Measurements from ENCODE around the gene ITGA8. TPM values are rescaled to one million over a fixed set of nuclear protein-coding genes. Genes with fewer than 3 reads are reported as not detected.

Gene ITGA8
- total RNA-seq, 1 donor: not detected

DNA sequence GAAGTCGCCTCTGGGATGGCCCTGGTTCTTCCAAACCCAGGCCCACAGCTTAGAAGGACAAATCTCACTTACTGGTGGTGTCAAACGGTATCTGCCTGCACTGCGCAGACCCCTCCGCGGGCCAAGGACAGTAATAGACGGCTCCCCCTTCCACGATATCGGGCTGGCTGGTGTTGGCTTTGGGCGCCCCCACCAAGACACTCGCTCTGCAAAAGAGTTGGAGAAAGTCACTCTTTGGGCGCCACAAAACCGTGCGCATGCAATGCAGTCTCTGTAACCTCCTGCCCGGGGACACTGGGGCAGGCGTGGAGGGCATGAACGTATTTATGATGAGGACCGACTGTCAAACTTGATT is 1.1 kb downstream of the ITGA8 start:
- no peak overlapping the region for H3K4me3 ChIP-seq (ENCODE audit: low read length)
- H3K27me3 ChIP-seq (ENCODE audit: insufficient read depth, low read length): peaks cover 50% of the 10 kb centered on the region
- no peaks in the 10 kb centered on the region for H3K4me1 ChIP-seq (ENCODE audit: insufficient read depth, low read length)
- no peaks in the 10 kb centered on the region for H3K9me3 ChIP-seq (ENCODE audit: low read depth, low read length)

DNA sequence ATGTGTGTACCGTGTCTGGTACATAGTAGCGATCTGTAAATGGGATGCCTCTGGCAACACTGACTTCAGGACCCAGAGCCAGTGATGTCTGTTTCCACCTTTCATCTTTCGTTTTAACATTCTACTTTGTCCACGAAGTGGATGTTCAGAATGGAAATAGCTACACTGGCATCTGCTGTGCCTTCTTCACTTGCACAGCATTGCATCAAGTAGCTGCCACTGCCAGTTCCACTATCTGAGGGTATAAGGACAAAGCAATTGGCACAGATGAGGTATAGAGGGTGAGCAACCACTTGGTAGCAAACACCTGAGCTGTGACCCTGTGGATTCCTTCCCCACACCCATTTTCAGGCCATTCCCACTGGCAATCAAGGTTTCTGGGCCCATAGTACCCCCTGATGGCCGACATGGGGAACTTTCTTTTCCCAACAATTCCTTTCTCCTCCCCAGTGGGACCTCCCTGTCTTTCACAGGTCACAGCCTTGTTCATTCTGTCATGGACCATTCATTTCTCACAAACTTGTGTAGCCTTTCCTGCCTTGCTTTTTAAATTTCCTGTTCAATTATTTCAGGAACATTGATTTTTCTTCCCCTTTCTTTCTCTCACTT is 4.0 kb downstream of the ITGA8 start:
- Histone ChIP-seq H3K4me3 (ENCODE audit: low read length) (no peak overlapping the region), H3K27me3 (ENCODE audit: insufficient read depth, low read length) (peaks cover 37% of the 10 kb centered on the region), H3K4me1 (ENCODE audit: insufficient read depth, low read length) (no peaks in the 10 kb centered on the region)

DNA sequence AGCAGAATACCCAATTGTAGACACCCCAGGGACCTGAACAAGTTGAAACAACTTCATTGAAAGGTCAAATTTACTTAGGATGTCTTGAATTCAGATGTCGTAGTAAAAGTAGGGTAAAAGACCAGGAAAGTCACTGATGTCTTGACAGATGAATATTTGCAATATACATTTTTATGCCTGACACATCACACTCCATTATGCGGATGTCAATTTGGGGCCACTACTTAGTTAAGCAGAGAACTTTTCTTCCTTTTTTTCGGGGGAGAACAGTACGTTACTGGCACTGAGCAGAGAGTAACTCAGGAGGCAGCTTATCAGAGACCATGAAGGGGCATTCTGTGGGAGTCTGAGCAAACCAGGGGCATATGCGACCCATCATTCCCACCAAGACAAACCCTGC is 4.9 kb downstream of the ITGA8 start:
- no peaks in the 10 kb centered on the region for H3K9me3 ChIP-seq (ENCODE audit: low read depth, low read length)
- H3K4me1 ChIP-seq (ENCODE audit: insufficient read depth, low read length): no peaks in the 10 kb centered on the region
- H3K4me3 ChIP-seq (ENCODE audit: low read length): no peak overlapping the region
- H3K27me3 ChIP-seq (ENCODE audit: insufficient read depth, low read length): peaks cover 28% of the 10 kb centered on the region

More for the DNA sequence above, 4.0 kb downstream of the ITGA8 start:
- H3K9me3 ChIP-seq (ENCODE audit: low read depth, low read length): no peaks in the 10 kb centered on the region

DNA sequence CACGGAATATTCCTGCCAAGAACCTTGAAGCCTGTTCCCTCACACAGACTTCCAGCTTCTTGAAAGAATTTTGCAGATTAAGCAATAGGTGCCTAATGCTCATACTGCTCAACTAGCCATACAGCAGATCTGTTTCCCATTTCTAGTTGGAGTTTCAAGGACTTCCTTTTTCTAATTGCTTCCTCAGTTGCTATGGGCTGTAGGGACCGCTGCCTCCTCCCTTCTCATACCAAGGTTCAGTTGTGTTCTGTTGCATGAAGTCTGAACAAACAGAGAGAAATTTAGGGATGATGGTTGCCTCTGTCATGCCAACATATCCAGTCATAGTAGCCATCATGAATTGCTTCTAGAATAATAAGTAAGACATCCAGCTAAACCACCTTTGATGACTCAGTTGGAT is 6.8 kb downstream of the ITGA8 start:
- peaks cover 11% of the 10 kb centered on the region for H3K27me3 ChIP-seq (ENCODE audit: insufficient read depth, low read length)
- H3K4me3 ChIP-seq (ENCODE audit: low read length): no peak overlapping the region
- H3K9me3 ChIP-seq (ENCODE audit: low read depth, low read length): no peaks in the 10 kb centered on the region
- H3K4me1 ChIP-seq (ENCODE audit: insufficient read depth, low read length): no peaks in the 10 kb centered on the region

DNA sequence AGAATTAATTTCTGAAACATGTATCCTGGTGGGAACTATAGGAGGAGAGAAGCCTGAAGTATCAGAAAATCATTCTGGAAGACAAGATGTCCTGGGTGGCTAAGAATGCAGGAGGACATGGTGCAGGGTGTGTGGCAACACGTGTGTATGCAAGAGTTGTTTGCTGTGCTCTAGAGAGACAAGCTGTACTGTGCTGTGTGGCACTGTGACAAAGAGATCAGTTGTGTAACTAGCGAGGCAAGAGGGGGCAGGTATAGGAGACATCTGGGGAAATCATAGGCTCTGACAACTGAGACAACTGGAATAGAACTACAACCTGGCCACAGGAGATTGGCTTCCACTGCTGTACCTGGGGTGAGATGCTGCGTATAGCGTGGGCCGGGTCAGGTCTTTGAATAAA is 9.3 kb downstream of the ITGA8 start:
- no peak overlapping the region for H3K4me3 ChIP-seq (ENCODE audit: low read length)
- H3K27me3 ChIP-seq (ENCODE audit: insufficient read depth, low read length): peaks cover under 1% of the 10 kb centered on the region
- H3K4me1 ChIP-seq (ENCODE audit: insufficient read depth, low read length): no peaks in the 10 kb centered on the region
- no peaks in the 10 kb centered on the region for H3K9me3 ChIP-seq (ENCODE audit: low read depth, low read length)

DNA sequence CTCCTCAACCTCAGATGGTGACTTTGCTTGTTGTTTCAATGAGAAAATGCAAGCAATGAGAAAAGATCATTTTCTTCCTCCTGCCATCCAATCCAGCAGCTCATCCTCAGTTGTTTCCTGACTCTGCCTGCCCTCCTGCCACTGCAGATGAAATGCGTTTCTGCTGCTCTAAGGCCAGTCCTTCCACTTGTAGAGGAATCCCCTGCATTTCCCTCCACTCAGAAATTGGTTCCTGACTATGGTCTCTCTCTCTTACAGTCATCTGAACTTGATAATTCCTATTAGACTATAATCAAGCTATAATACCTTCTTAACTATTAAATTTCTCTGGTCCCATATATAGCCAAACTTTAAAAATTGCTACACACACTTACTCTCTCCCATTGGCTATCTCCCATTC is 14.4 kb downstream of the ITGA8 start:
- Histone ChIP-seq H3K4me3 (ENCODE audit: low read length) (no peak overlapping the region), H3K9me3 (ENCODE audit: low read depth, low read length) (no peaks in the 10 kb centered on the region)

DNA sequence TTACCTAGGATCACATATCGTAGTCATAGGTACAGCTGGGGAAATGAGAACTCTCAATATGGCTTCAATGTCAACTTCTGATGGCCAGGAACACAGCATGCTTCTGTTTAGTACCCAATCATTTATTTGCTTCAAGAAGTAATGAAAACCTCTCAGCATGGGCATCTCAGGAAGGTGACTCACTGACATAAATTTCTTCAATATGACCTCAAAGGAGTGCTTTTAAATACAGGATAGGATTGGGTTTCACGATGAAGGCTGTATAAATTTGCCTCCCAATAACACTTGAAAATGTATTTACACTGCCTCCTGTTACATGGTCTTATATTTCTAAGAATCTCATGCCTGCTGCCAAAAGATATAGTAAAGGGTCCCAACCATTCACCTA is 15.1 kb downstream of the ITGA8 start:
- H3K27me3 ChIP-seq (ENCODE audit: insufficient read depth, low read length): no peaks in the 10 kb centered on the region
- H3K9me3 ChIP-seq (ENCODE audit: low read depth, low read length): no peaks in the 10 kb centered on the region
- H3K4me1 ChIP-seq (ENCODE audit: insufficient read depth, low read length): no peaks in the 10 kb centered on the region
- H3K4me3 ChIP-seq (ENCODE audit: low read length): no peak overlapping the region

More for the DNA sequence above, 14.4 kb downstream of the ITGA8 start:
- H3K27me3 ChIP-seq (ENCODE audit: insufficient read depth, low read length): no peaks in the 10 kb centered on the region
- H3K4me1 ChIP-seq (ENCODE audit: insufficient read depth, low read length): no peaks in the 10 kb centered on the region

DNA sequence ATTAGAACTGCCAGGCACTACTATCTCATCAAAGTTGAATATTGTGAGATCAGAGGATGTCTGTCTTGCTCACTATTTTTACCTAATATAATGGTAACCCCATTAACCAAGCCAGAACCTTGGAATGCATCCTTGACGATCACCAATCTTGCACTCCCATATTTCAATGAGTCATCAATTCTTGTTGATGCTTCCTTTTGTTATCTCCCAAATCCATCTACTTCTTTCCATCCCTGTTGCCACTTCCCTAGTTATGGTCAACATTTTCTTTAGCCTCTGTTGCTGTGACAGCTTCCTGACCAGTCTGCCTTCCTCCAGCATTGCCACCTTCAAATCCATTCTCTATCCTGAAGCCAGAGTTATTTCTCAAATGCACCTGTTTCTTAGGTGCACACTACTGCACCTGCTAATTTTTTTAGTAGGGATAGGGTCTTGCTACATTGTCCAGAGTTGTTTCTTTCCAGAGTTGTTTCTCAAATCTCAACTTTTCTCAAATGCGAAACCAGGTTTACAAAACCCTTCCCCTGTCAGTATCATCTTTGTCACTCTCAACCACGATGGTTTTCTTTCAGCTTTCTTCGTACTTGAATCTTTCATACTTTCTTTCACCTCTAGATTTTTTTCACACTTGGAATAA is 15.7 kb downstream of the ITGA8 start:
- no peaks in the 10 kb centered on the region for H3K9me3 ChIP-seq (ENCODE audit: low read depth, low read length)
- H3K4me3 ChIP-seq (ENCODE audit: low read length): no peak overlapping the region
- no peaks in the 10 kb centered on the region for H3K4me1 ChIP-seq (ENCODE audit: insufficient read depth, low read length)
- H3K27me3 ChIP-seq (ENCODE audit: insufficient read depth, low read length): no peaks in the 10 kb centered on the region

DNA sequence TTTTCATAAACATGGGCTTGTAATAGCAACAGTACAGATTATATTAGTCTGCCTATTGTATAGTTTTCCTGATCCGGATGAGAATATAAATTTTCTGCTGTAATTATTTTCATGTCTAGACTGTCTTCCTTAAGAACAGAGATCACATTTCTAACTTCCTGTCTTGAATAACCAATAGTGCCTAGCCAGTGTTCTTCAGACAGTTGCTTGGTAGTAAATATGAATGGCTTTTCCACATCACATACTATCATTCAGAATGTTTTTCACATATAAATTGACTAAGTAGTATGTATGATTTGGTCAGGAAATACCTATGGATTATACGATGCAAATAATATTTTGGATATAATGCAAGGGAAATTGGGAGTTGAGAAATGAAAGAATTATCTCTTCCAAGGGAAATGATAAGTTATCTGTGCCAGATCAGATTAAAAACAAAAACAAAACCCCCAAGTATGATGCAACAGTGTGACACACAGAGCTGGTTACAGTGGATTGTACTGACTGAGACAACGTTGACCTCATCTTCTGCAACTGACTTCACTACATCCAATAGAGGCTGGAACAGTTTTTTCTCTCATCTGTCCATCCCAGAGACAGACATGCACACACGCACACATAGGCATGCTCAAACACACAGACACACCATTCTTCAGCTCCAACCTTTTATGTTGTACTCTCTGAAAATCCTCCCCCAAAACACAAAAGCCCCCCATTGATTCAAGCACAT is 16.4 kb downstream of the ITGA8 start:
- Histone ChIP-seq H3K4me3 (ENCODE audit: low read length) (no peak overlapping the region), H3K4me1 (ENCODE audit: insufficient read depth, low read length) (no peaks in the 10 kb centered on the region), H3K9me3 (ENCODE audit: low read depth, low read length) (no peaks in the 10 kb centered on the region), H3K27me3 (ENCODE audit: insufficient read depth, low read length) (no peaks in the 10 kb centered on the region)

DNA sequence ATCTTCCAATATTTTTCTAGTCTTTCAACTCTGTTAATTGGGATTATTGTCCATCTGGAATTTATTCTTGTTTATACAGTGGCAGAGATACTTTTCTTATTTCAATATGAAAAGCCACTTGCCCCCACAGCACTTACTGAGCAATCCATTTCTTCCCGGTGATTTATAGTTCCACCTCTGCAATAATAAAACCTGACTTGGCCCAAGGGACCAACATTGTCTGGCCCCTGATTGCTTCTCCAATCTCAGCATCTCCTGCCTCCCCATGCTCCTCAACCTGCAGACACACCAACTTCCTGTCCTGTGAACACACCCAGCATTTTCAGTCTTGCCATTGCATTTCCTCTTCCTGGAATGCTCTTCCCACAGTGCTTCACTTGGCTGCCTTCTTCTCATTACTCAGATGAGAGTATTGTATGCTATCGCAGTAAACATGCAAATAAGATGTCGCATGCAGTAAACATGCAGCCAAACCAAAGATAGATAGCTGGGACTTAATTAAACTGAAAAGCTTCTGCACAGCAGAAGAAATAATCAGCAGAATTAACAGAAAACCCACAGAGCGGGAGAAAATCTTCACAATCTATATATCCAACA is 19.5 kb downstream of the ITGA8 start:
- Histone ChIP-seq H3K9me3 (ENCODE audit: low read depth, low read length) (no peaks in the 10 kb centered on the region), H3K4me1 (ENCODE audit: insufficient read depth, low read length) (no peaks in the 10 kb centered on the region), H3K27me3 (ENCODE audit: insufficient read depth, low read length) (no peaks in the 10 kb centered on the region), H3K4me3 (ENCODE audit: low read length) (no peak overlapping the region)

DNA sequence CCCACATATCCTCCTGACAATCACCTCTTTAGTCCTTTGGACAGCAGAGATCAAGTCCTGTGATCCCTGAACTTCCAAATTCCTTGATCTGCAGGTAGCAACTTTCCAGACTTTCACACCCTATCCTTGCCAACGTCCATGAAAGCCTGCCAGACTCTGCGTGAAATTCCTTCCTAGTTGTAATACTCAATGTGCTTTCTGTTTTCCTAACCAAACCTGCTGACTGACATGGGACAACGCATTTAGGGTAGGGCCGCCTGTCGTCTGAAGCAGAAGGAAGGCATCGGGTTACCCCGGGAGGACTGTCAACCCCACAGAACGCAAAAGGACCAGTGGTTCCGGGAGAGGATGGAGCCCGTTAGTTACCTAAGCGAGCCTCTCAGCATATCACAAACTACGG is 23.9 kb downstream of the ITGA8 start:
- Histone ChIP-seq H3K27me3 (ENCODE audit: insufficient read depth, low read length) (peaks cover 3% of the 10 kb centered on the region), H3K4me1 (ENCODE audit: insufficient read depth, low read length) (no peaks in the 10 kb centered on the region), H3K4me3 (ENCODE audit: low read length) (no peak overlapping the region), H3K9me3 (ENCODE audit: low read depth, low read length) (no peaks in the 10 kb centered on the region)

DNA sequence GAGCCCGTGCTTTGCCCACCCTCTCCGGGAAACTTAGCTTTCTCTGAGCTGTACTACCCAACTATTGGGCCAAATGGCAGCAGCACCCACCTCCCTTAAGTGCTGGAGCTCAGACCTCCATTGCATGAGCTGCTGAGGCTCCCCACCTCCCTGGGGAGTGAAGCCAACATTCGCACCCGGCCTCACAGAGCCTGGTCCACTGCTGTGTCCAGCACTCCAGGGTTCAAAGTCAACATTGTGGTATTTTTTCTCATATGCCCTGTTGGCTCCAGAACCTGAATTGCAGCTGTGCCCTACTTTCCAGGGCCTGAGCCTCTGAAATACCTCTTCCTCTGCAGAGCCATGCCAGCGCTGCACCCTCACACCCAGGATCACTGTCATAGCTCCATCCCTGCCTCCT is 29.7 kb downstream of the ITGA8 start:
- no peaks in the 10 kb centered on the region for H3K4me1 ChIP-seq (ENCODE audit: insufficient read depth, low read length)
- peaks cover 6% of the 10 kb centered on the region for H3K27me3 ChIP-seq (ENCODE audit: insufficient read depth, low read length)
- H3K4me3 ChIP-seq (ENCODE audit: low read length): no peak overlapping the region
- H3K9me3 ChIP-seq (ENCODE audit: low read depth, low read length): no peaks in the 10 kb centered on the region

DNA sequence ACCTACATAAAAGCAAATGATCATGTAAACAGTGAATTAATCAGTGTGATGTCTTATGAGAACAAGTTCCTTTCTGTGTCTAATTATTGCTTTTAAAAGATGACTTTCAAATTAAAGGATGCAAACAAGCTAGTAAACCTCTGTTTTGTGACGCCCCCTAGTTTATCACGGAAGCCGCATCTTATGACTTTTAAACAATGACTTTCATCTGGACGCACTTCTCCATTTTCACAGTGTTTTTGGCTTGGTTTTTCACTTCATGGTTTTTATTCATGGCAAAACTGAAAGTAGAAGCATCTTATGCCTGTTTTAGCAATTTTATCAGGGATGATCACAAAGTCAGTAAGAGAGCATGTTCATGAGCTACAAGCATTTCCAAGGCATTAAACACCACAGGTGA is 35.0 kb downstream of the ITGA8 start:
- H3K4me1 ChIP-seq (ENCODE audit: insufficient read depth, low read length): no peaks in the 10 kb centered on the region
- no peaks in the 10 kb centered on the region for H3K9me3 ChIP-seq (ENCODE audit: low read depth, low read length)
- peaks cover 5% of the 10 kb centered on the region for H3K27me3 ChIP-seq (ENCODE audit: insufficient read depth, low read length)
- H3K4me3 ChIP-seq (ENCODE audit: low read length): no peak overlapping the region

DNA sequence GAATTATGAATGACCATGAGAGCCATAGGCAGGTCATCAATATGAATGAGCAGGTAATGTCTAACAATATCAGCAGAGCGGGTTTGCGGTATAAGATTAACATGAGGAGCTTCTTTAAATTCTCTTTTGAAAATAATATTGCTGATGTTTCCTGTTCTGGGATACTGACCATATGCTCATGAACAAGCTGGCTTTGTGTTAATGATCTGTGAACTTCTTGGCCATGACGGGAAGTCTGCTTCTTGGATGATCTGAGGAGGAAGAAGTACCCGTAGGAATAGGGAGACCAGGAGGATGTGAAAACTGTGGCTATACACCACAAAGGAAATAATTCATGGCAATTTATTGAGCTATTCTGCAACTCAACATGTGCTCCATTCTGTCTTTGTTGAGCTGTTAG is 38.6 kb downstream of the ITGA8 start:
- Histone ChIP-seq H3K27me3 (ENCODE audit: insufficient read depth, low read length) (peaks cover 2% of the 10 kb centered on the region), H3K4me1 (ENCODE audit: insufficient read depth, low read length) (no peaks in the 10 kb centered on the region)

DNA sequence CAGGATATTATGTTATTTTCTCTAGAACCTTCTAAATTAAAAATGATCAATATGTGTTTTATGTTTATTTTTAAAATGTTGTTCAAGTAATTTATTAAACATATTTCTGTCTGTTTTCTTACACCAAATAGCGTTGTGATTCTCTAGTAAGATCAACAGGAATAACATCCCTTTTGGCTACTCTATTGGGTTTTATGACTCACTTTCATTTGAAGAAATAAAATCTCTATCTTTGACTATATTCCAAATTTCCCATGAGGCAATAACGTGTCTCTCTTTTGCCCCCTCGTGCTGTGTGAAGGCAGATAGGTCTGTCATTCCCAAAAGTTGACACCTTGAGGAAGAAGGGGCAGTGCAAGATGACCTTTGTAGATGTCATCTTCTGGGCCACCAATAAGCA is 40.9 kb downstream of the ITGA8 start:
- Histone ChIP-seq H3K4me1 (ENCODE audit: insufficient read depth, low read length) (no peaks in the 10 kb centered on the region), H3K9me3 (ENCODE audit: low read depth, low read length) (no peaks in the 10 kb centered on the region), H3K27me3 (ENCODE audit: insufficient read depth, low read length) (peaks cover 2% of the 10 kb centered on the region), H3K4me3 (ENCODE audit: low read length) (no peak overlapping the region)

More for the DNA sequence above, 38.6 kb downstream of the ITGA8 start:
- Histone ChIP-seq H3K9me3 (ENCODE audit: low read depth, low read length) (no peaks in the 10 kb centered on the region), H3K4me3 (ENCODE audit: low read length) (no peak overlapping the region)

Data from mononuclear cell (primary cell).